H1 (cell line): ENCODE results near the gene MKNK2. TPM values are rescaled to one million over a fixed set of nuclear protein-coding genes. Genes with fewer than 3 reads are reported as not detected.

Experiments
- CTCF ChIA-PET: fragments of 300-600 bp; sonication (Branson Sonifier 250); formaldehyde crosslinking; loops from one replicate; lab custom pipeline; 2021; ENCODE audit not compliant: partially characterized antibody; lab: Charles Lee
- POLR2A ChIA-PET: fragments of 300-600 bp; sonication (Branson Sonifier 250); formaldehyde crosslinking; loops from one replicate; lab custom pipeline; 2021; ENCODE audit warnings: inconsistent platforms; ENCODE audit not compliant: partially characterized antibody; lab: Charles Lee
- DNase-seq, 2 experiments: peaks; one replicate each; pipeline versions ENCODE4 v3.0.0 to v3.0.0-alpha.2; 2010 to 2022; ENCODE audit warnings: low spot score in 2 of 2, low read depth in 1 of 2, mixed read lengths in 1 of 2
- FAIRE-seq: peaks from 2 replicates; lab custom pipeline; 2011; peaks lifted over from hg19 to GRCh38; lab: Jason Lieb, UNC
- H2AFZ ChIP-seq: 2 replicates; pipeline ENCODE4 v1.8.1; 2012; ENCODE audit warnings: low read length, inconsistent platforms
- H2AK5ac ChIP-seq: 2 replicates; pipeline ENCODE4 v1.6.1; 2013; ENCODE audit warnings: low read depth, low read length
- H2BK120ac ChIP-seq: replicated peaks from 2 replicates; pipeline ENCODE3; 2013; ENCODE audit warnings: low read depth, low read length, inconsistent platforms
- H2BK12ac ChIP-seq: 2 replicates; pipeline ENCODE4 v1.6.1; 2013; ENCODE audit warnings: low read depth, low read length
- H2BK15ac ChIP-seq: 2 replicates; pipeline ENCODE4 v1.6.1; 2013; ENCODE audit warnings: low read length
- H2BK20ac ChIP-seq: 2 replicates; pipeline ENCODE4 v1.6.1; 2013; ENCODE audit warnings: low read length
- H2BK5ac ChIP-seq: 2 replicates; pipeline ENCODE4 v1.6.1; 2013; ENCODE audit warnings: low read depth, low read length
- H3K14ac ChIP-seq: 2 replicates; pipeline ENCODE4 v1.6.1; 2013; ENCODE audit warnings: inconsistent platforms; ENCODE audit not compliant: insufficient read length
- H3K18ac ChIP-seq: 2 replicates; pipeline ENCODE4 v1.6.1; 2013; ENCODE audit warnings: low read length; ENCODE audit errors: extremely low read depth
- H3K23ac ChIP-seq: 2 replicates; pipeline ENCODE4 v1.6.1; 2013; ENCODE audit warnings: inconsistent platforms; ENCODE audit not compliant: insufficient read length
- H3K23me2 ChIP-seq: 2 replicates; pipeline ENCODE4 v1.6.1; 2013; ENCODE audit warnings: low read depth, low read length
- H3K27ac ChIP-seq: 2 replicates; pipeline ENCODE4 v1.6.1; 2011; ENCODE audit warnings: low read depth, low read length, inconsistent platforms
- H3K27me3 ChIP-seq, 4 experiments: replicated peaks in 1 of 4; 1 replicate in 1 of 4; 2 replicates in 3 of 4; pipeline versions ENCODE4 v1.6.1 to v1.8.1; 2011 to 2013; ENCODE audit warnings: low read length in 3 of 4, mild to moderate bottlenecking in 3 of 4, inconsistent platforms in 2 of 4, mixed read lengths in 2 of 4, moderate library complexity in 1 of 4; ENCODE audit not compliant: control insufficient read depth in 3 of 4, insufficient read depth in 3 of 4; ENCODE audit errors: extremely low read depth in 1 of 4
- H3K36me3 ChIP-seq, 4 experiments: 2 replicates each; pipeline versions ENCODE4 v1.6.1 to v1.8.1; 2011 to 2013; ENCODE audit warnings: mild to moderate bottlenecking in 4 of 4, low read length in 3 of 4, moderate library complexity in 2 of 4, control low read depth in 1 of 4, inconsistent platforms in 1 of 4; ENCODE audit not compliant: insufficient read depth in 4 of 4, control insufficient read depth in 2 of 4
- H3K4ac ChIP-seq: replicated peaks from 2 replicates; pipeline ENCODE3; 2013; ENCODE audit warnings: low read length, low read depth, mixed read lengths, inconsistent platforms; ENCODE audit not compliant: insufficient read length
- H3K4me1 ChIP-seq, 4 experiments: replicated peaks in 1 of 4; 1 replicate in 1 of 4; 2 replicates in 3 of 4; pipeline versions ENCODE4 v1.6.1 to v1.8.1; 2011 to 2013; ENCODE audit warnings: low read length in 3 of 4, inconsistent platforms in 2 of 4, mixed read lengths in 1 of 4; ENCODE audit not compliant: insufficient read depth in 4 of 4, control insufficient read depth in 3 of 4
- H3K4me2 ChIP-seq, 2 experiments: 2 replicates each; pipeline versions ENCODE4 v1.6.1 to v1.8.1; 2011 to 2013; ENCODE audit warnings: low read depth in 2 of 2, low read length in 2 of 2, control low read depth in 1 of 2, inconsistent platforms in 1 of 2, mild to moderate bottlenecking in 1 of 2; ENCODE audit not compliant: insufficient read depth in 1 of 2
- H3K4me3 ChIP-seq, 4 experiments: fragments of 200-600, 300-600 bp in 1 of 4; sonication (generic), shearing (Covaris generic), sonication (Bioruptor Twin) in 1 of 4; 2 replicates each; pipeline versions ENCODE4 v1.5.1 to v1.8.1; 2011 to 2016; ENCODE audit warnings: low read length in 4 of 4, low read depth in 3 of 4, control low read depth in 2 of 4, inconsistent platforms in 2 of 4, mild to moderate bottlenecking in 2 of 4, mixed read lengths in 1 of 4, moderate library complexity in 1 of 4; ENCODE audit not compliant: insufficient read depth in 2 of 4; ENCODE audit errors: extremely low read depth in 1 of 4
- H3K56ac ChIP-seq: replicated peaks from 2 replicates; pipeline ENCODE3; 2013; ENCODE audit warnings: low read depth, mild to moderate bottlenecking, mixed read lengths, low read length, inconsistent platforms; ENCODE audit not compliant: insufficient read length
- H3K79me1 ChIP-seq: 2 replicates; pipeline ENCODE4 v1.6.1; 2013; ENCODE audit warnings: low read depth, low read length, control low read depth
- H3K79me2 ChIP-seq, 2 experiments: 2 replicates each; pipeline versions ENCODE4 v1.6.1 to v1.8.1; 2012 to 2013; ENCODE audit warnings: low read length in 2 of 2, mild to moderate bottlenecking in 2 of 2, inconsistent platforms in 1 of 2; ENCODE audit not compliant: insufficient read depth in 2 of 2, control insufficient read depth in 1 of 2
- H3K9ac ChIP-seq, 4 experiments: replicated peaks in 1 of 4; 1 replicate in 1 of 4; 2 replicates in 3 of 4; pipeline versions ENCODE4 v1.6.1 to v1.8.1; 2011 to 2013; ENCODE audit warnings: low read depth in 3 of 4, low read length in 3 of 4, control low read depth in 2 of 4, mild to moderate bottlenecking in 2 of 4, moderate library complexity in 2 of 4, inconsistent platforms in 1 of 4; ENCODE audit errors: extremely low read depth in 1 of 4
- H3K9me3 ChIP-seq, 2 experiments: 2 replicates each; pipeline versions ENCODE4 v1.6.1 to v1.8.1; 2012 to 2013; ENCODE audit warnings: mild to moderate bottlenecking in 2 of 2, moderate library complexity in 2 of 2, control low read depth in 1 of 2, inconsistent platforms in 1 of 2, low read depth in 1 of 2, low read length in 1 of 2, mixed read lengths in 1 of 2; ENCODE audit not compliant: insufficient read depth in 2 of 2
- H4K20me1 ChIP-seq, 2 experiments: replicated peaks in 1 of 2; 2 replicates each; pipeline versions ENCODE3 to v1.8.1; 2011 to 2013; ENCODE audit warnings: inconsistent platforms in 2 of 2, low read length in 2 of 2, mild to moderate bottlenecking in 1 of 2; ENCODE audit not compliant: insufficient read depth in 2 of 2, control insufficient read depth in 1 of 2
- H4K5ac ChIP-seq: 2 replicates; pipeline ENCODE4 v1.6.1; 2013; ENCODE audit warnings: low read length, low read depth, mixed read lengths, inconsistent platforms; ENCODE audit not compliant: insufficient read length
- H4K8ac ChIP-seq: 2 replicates; pipeline ENCODE4 v1.8.0; 2013; ENCODE audit warnings: mild to moderate bottlenecking, moderate library complexity, low read length, inconsistent platforms; ENCODE audit not compliant: insufficient read depth; ENCODE audit errors: extremely low read depth
- H4K91ac ChIP-seq: replicated peaks from 2 replicates; pipeline ENCODE3; 2013; ENCODE audit warnings: low read length, mixed read lengths, inconsistent platforms; ENCODE audit not compliant: insufficient read length
- CBX8 ChIP-seq: fragments of 300-800, 300-1000 bp; sonication (generic); IDR thresholded peaks from 2 replicates; pipeline ENCODE4 v1.7.1; 2016; ENCODE audit warnings: low read depth, low read length, borderline replicate concordance
- EZH2 ChIP-seq: fragments of 200-600 bp; sonication (generic); IDR thresholded peaks from 2 replicates; pipeline ENCODE4 v1.7.1; 2012; ENCODE audit warnings: low read depth, mild to moderate bottlenecking, moderate library complexity, low read length, inconsistent platforms; ENCODE audit not compliant: severe bottlenecking
- JUN ChIP-seq: IDR thresholded peaks from 2 replicates; pipeline ENCODE4 v1.6.1; 2011; ENCODE audit warnings: low read depth, mild to moderate bottlenecking, improper control_type of control experiment, low read length
- JUND ChIP-seq: IDR thresholded peaks from 2 replicates; pipeline ENCODE4 v1.6.1; 2011; ENCODE audit warnings: mild to moderate bottlenecking, improper control_type of control experiment, low read length
- KDM1A ChIP-seq: fragments of 200-600, 300-600 bp; sonication (generic); IDR thresholded peaks from 2 replicates; pipeline ENCODE4 v1.7.1; 2016; ENCODE audit warnings: mild to moderate bottlenecking, low read length, borderline replicate concordance
- SIRT6 ChIP-seq: IDR thresholded peaks from one replicate; pipeline ENCODE4 v1.7.1; 2012; ENCODE audit warnings: low read length, inconsistent platforms
- SP4 ChIP-seq: IDR thresholded peaks from 2 replicates; pipeline ENCODE4 v1.6.1; 2012; ENCODE audit warnings: low read length, inconsistent platforms
- TAF7 ChIP-seq: optimal IDR thresholded peaks from 2 replicates; pipeline ENCODE3; 2011; ENCODE audit warnings: low read depth, mild to moderate bottlenecking, inconsistent platforms, low read length, moderate library complexity, borderline replicate concordance
- YY1 ChIP-seq: IDR thresholded peaks from 2 replicates; pipeline ENCODE4 v1.6.1; 2011; ENCODE audit warnings: low read depth, mild to moderate bottlenecking, low read length
- WGBS, 2 experiments: shearing (Covaris generic) in 1 of 2; methylation state at CpG; one replicate each; pipeline versions ENCODE4 v1.1.6 to v1.1.7; 2013 to 2015; ENCODE audit warnings: low lambda C conversion rate in 2 of 2, mixed read lengths in 2 of 2, inconsistent platforms in 1 of 2, low coverage in 1 of 2, missing lambda C conversion rate in 1 of 2; ENCODE audit not compliant: insufficient replicate concordance in 2 of 2, insufficient coverage in 1 of 2, insufficient read length in 1 of 2; ENCODE audit errors: extremely low coverage in 1 of 2, missing lambda C conversion rate in 1 of 2; 5-methylcytosine and 5-hydroxymethylcytosine counted together
- polyA plus RNA-seq, 7 experiments: library from polyadenylated mRNA; depleted of rRNA in 3 of 7; stranded (reverse) in 5 of 7; unstranded in 2 of 7; fragments of >200 nt in 5 of 7; fragments of 200-250 nt in 2 of 7; gene quantifications; 1 replicate in 5 of 7; 2 replicates in 1 of 7; 4 replicates in 1 of 7; pipeline versions ENCODE4 v1.2.1 to v1.2.3, GENCODE V29; 2011 to 2013; ENCODE audit warnings: missing spikeins in 2 of 7, mixed read lengths in 2 of 7
- total RNA-seq: library from RNA; stranded (reverse); fragmentation: NEBNext Ultra II Directional; extraction: Animal tissue kit (Norgen Biotek cat#: 25700); gene quantifications from 2 replicates; pipeline ENCODE4 v1.2.1, GENCODE V29; 2021
- TF ChIP-seq, protein P1 (sequence below): IDR thresholded peaks from 2 replicates; pipeline ENCODE4 v1.6.1; 2012; ENCODE audit warnings: inconsistent platforms
- TF ChIP-seq, protein P2 (sequence below): IDR thresholded peaks from 2 replicates; pipeline ENCODE4 v1.6.1; 2012; ENCODE audit warnings: inconsistent platforms

MKNK2 gene
- total and polyA plus RNA-seq, 2 of the 8 experiments (the other 6 are each of a cell fraction or from before 2014, with no cell fraction given): 163 to 166 TPM

DNA sequence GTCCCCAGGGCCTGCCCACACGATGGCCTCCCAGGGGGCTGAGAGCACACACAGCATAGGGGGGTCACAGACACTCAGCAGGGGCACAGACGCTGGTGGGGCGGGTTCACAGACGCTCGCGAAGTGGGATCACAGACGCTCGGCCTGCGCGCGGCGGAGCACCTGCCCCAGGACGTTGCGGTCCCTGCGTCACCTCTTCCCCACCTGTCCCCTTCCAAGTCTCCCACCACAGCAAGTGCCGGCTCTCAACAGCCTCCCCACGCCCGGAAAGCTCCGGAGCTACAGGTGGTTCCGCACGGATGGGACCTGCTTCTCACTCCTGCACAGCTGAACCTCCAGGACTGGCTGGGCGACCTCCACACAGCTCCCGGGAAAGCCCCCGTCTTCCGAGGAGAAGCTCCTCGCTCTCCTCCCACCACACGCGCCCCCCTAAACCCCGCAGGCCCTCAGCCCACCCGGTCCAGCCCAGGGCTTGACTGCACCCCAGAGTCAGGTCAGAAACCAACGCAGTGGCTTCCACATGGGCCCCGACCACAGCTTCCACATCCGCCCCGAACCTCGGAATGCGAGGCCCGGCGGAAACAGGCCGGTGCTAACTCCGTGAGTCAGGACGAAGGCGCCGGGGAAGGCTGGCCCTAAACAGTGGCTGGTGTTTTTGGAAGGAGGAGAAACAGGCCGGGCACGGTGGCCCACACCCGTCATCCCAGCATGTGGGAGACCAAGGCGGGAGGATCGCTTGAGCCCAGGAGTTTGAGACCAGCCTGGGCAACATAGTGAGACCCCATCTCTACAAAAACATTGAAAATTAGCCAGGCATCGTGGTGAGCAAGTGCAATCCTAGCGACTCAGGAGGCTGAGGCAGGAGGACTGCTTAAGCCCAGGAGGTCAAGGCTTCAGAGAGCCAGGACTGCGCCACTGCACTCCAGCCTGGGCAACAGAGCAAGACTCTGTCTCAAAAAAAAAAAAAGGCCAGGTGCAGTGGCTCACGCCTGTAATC lies 52.0 kb downstream of the MKNK2 start:
- no peak overlapping the region for H2BK5ac ChIP-seq
- H3K27me3 ChIP-seq: peaks cover 0 to 4% (median 0%) of the 10 kb centered on the region in 4 experiments; a peak in 1 of 7 replicates
- no peak overlapping the region for H3K56ac ChIP-seq
- H3K4me3 ChIP-seq: no peak overlapping the region
- no peak overlapping the region for H2AK5ac ChIP-seq
- no peaks in the 10 kb centered on the region for H3K4me1 ChIP-seq
- no peak overlapping the region for H2BK15ac ChIP-seq
- H3K23ac ChIP-seq: no peak overlapping the region
- H3K9ac ChIP-seq: no peak overlapping the region
- H4K20me1 ChIP-seq: peaks cover 0 to 13% of the 10 kb centered on the region in 2 experiments
- no peak overlapping the region for H4K91ac ChIP-seq
- no peaks in the 10 kb centered on the region for H3K23me2 ChIP-seq
- H3K14ac ChIP-seq: no peak overlapping the region
- no peaks in the 10 kb centered on the region for H3K9me3 ChIP-seq
- no peak overlapping the region for H2BK120ac ChIP-seq
- ChIA-PET POLR2A (interaction anchor here (0.8 to 1.3 kb wide), 3 partner anchors 11 to 45 kb away, joined by 3 to 4 read pairs (median 4); no protein-coding TSS in a partner anchor), CTCF (interaction anchor here (1.0 kb wide), 1 partner anchor 69 kb away, joined by 3 read pairs; no protein-coding TSS in a partner anchor)
- H3K4me2 ChIP-seq: no peak overlapping the region
- FAIRE-seq (no peak), DNase-seq (no peak)
- no peak overlapping the region for H2AFZ ChIP-seq
- no peaks in the 10 kb centered on the region for H3K79me2 ChIP-seq
- H3K4ac ChIP-seq: no peak overlapping the region
- WGBS, 2 experiments: 95% methylated on average over 42 of the region's 52 CpGs; no CpG with 5 or more reads in 1 of the 2 experiments
- H3K27ac ChIP-seq: no peak overlapping the region
- H2BK12ac ChIP-seq: no peak overlapping the region
- no peak overlapping the region for H3K18ac ChIP-seq
- no peak overlapping the region for H4K5ac ChIP-seq
- H2BK20ac ChIP-seq: no peak overlapping the region
- H3K79me1 ChIP-seq: 0 out of 2 replicates have a peak, but pooled peaks cover 2% of the 10 kb centered on the region
- no peak overlapping the region for H4K8ac ChIP-seq
- H3K36me3 ChIP-seq: peaks cover 3 to 14% (median 7%) of the 10 kb centered on the region in 4 experiments; a peak in 5 of 8 replicates
- TF ChIP-seq, protein P1, sequence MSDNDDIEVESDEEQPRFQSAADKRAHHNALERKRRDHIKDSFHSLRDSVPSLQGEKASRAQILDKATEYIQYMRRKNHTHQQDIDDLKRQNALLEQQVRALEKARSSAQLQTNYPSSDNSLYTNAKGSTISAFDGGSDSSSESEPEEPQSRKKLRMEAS: no peak
- TF ChIP-seq JUND (no peak), KDM1A (no peak), EZH2 (no peak), SIRT6 (no peak), TAF7 (no peak), CBX8 (no peak), YY1 (no peak), JUN (no peak), SP4 (no peak)
- TF ChIP-seq, protein P2, sequence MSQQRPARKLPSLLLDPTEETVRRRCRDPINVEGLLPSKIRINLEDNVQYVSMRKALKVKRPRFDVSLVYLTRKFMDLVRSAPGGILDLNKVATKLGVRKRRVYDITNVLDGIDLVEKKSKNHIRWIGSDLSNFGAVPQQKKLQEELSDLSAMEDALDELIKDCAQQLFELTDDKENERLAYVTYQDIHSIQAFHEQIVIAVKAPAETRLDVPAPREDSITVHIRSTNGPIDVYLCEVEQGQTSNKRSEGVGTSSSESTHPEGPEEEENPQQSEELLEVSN: no peak
